Fibroblast of lung (primary cell): ENCODE results near the gene CSNK2A1. TPM values are rescaled to one million over a fixed set of nuclear protein-coding genes. Genes with fewer than 3 reads are reported as not detected.

Experiments
- DNase-seq, 2 donors: peaks; one replicate each; pipeline versions ENCODE4 v3.0.0 to v3.0.0-alpha.2; 2010; ENCODE audit warnings: low read depth in 2 of 2
- H2AFZ ChIP-seq: 2 replicates; pipeline ENCODE4 v1.5.1; 2012; ENCODE audit warnings: low read length, control low read depth, inconsistent platforms
- H3K27ac ChIP-seq: 2 replicates; pipeline ENCODE4 v1.5.1; 2011; ENCODE audit warnings: low read length, control low read depth; ENCODE audit not compliant: insufficient read depth
- H3K27me3 ChIP-seq: 2 replicates; pipeline ENCODE4 v1.5.1; 2011; ENCODE audit warnings: mild to moderate bottlenecking, low read length; ENCODE audit not compliant: control insufficient read depth, insufficient read depth
- H3K36me3 ChIP-seq: 2 replicates; pipeline ENCODE4 v1.5.1; 2011; ENCODE audit warnings: low read length; ENCODE audit not compliant: control insufficient read depth, insufficient read depth
- H3K4me1 ChIP-seq: 2 replicates; pipeline ENCODE4 v1.5.1; 2011; ENCODE audit warnings: low read length; ENCODE audit not compliant: control insufficient read depth, insufficient read depth; ENCODE audit errors: extremely low read depth
- H3K4me2 ChIP-seq: 2 replicates; pipeline ENCODE4 v1.5.1; 2011; ENCODE audit warnings: low read length, control low read depth; ENCODE audit not compliant: insufficient read depth; ENCODE audit errors: extremely low read depth
- H3K4me3 ChIP-seq, 4 experiments: fragments of 200-600 bp in 1 of 4; sonication (generic) in 1 of 4; replicated peaks in 1 of 4; 2 replicates each; pipeline ENCODE4 v1.5.1; 2011 to 2016; ENCODE audit warnings: low read length in 4 of 4, low read depth in 3 of 4, mild to moderate bottlenecking in 3 of 4, control low read depth in 2 of 4, inconsistent platforms in 1 of 4, mixed read lengths in 1 of 4; ENCODE audit not compliant: insufficient read depth in 1 of 4; ENCODE audit errors: control extremely low read depth in 1 of 4
- H3K79me2 ChIP-seq: 2 replicates; pipeline ENCODE4 v1.5.1; 2012; ENCODE audit warnings: mild to moderate bottlenecking, low read length, inconsistent platforms; ENCODE audit not compliant: control insufficient read depth, insufficient read depth
- H3K9ac ChIP-seq: 2 replicates; pipeline ENCODE4 v1.5.1; 2011; ENCODE audit warnings: mild to moderate bottlenecking, low read length, control low read depth; ENCODE audit not compliant: insufficient read depth
- H3K9me3 ChIP-seq: 2 replicates; pipeline ENCODE4 v1.5.1; 2012; ENCODE audit warnings: low read depth, low read length; ENCODE audit not compliant: control insufficient read depth, insufficient read depth
- H4K20me1 ChIP-seq: 2 replicates; pipeline ENCODE4 v1.5.1; 2011; ENCODE audit warnings: low read length; ENCODE audit not compliant: control insufficient read depth, insufficient read depth; ENCODE audit errors: extremely low read depth
- CTCF ChIP-seq, 2 donors: IDR thresholded peaks in 1 of 2; conservative IDR thresholded peaks in 1 of 2; 1 replicate in 1 of 2; 2 replicates in 1 of 2; pipeline ENCODE4 v1.5.1; 2011 to 2012; ENCODE audit warnings: low read length in 2 of 2, control low read depth in 1 of 2, inconsistent platforms in 1 of 2, low read depth in 1 of 2, mild to moderate bottlenecking in 1 of 2
- EZH2 ChIP-seq: IDR thresholded peaks from 2 replicates; pipeline ENCODE4 v1.5.1; 2012; ENCODE audit warnings: low read length, control low read depth, mild to moderate bottlenecking; ENCODE audit errors: missing control alignments
- polyA plus RNA-seq, 2 donors: library from polyadenylated mRNA; depleted of rRNA in 1 of 2; stranded (reverse) in 1 of 2; unstranded in 1 of 2; fragments of >200 nt; gene quantifications; 2 replicates each; pipeline ENCODE4 v1.2.1, GENCODE V29; 2011 to 2012; ENCODE audit warnings: missing spikeins in 1 of 2
- total RNA-seq: library from RNA; depleted of rRNA; stranded (reverse); fragments of >200 nt; gene quantifications from 2 replicates; pipeline ENCODE4 v1.2.1, GENCODE V29; 2014

CSNK2A1 gene
- total and polyA plus RNA-seq, 2 donors (not counting 1 experiment from before 2014, with no cell fraction given), result 120 to 124 TPM

GRCh38 chr20:433300-433975 lies 110.2 kb downstream of the CSNK2A1 start:
- peaks cover 14% of the 10 kb centered on the region for H3K36me3 ChIP-seq
- no peaks in the 10 kb centered on the region for H3K4me1 ChIP-seq
- no peaks in the 10 kb centered on the region for H3K27me3 ChIP-seq
- TF ChIP-seq CTCF (conservative IDR thresholded peaks at IDR 0.05 in 1 of 2, IDR thresholded peaks at IDR 0.05 in 1 of 2; ENCODE audit: low read depth in 1 of 2, low read length in 2 of 2), result no peak
- TF ChIP-seq EZH2, result no peak
- no peaks in the 10 kb centered on the region for H4K20me1 ChIP-seq
- H3K79me2 ChIP-seq, result no peaks in the 10 kb centered on the region
- no peak overlapping the region for H2AFZ ChIP-seq
- no peak overlapping the region for H3K27ac ChIP-seq
- no peaks in the 10 kb centered on the region for H3K9me3 ChIP-seq
- DNase-seq, result no peak
- H3K9ac ChIP-seq, result no peak overlapping the region
- H3K4me3 ChIP-seq, result no peak overlapping the region
- H3K4me2 ChIP-seq, result no peak overlapping the region

GRCh38 chr20:432677-433299 lies 110.8 kb downstream of the CSNK2A1 start:
- no peaks in the 10 kb centered on the region for H3K9me3 ChIP-seq
- H3K4me2 ChIP-seq, result no peak overlapping the region
- TF ChIP-seq CTCF (conservative IDR thresholded peaks at IDR 0.05 in 1 of 2, IDR thresholded peaks at IDR 0.05 in 1 of 2; ENCODE audit: low read depth in 1 of 2, low read length in 2 of 2) (no peak), EZH2 (no peak)
- no peak for DNase-seq
- H3K27me3 ChIP-seq, result no peaks in the 10 kb centered on the region
- H4K20me1 ChIP-seq, result no peaks in the 10 kb centered on the region
- H3K9ac ChIP-seq, result no peak overlapping the region
- no peak overlapping the region for H3K4me3 ChIP-seq
- H3K79me2 ChIP-seq, result no peaks in the 10 kb centered on the region
- no peaks in the 10 kb centered on the region for H3K4me1 ChIP-seq
- H3K36me3 ChIP-seq, result peaks cover 13% of the 10 kb centered on the region
- no peak overlapping the region for H3K27ac ChIP-seq
- H2AFZ ChIP-seq, result no peak overlapping the region

- DNase-seq, result no peak
- no peaks in the 10 kb centered on the region for H3K9me3 ChIP-seq
- no peak overlapping the region for H3K27ac ChIP-seq
- no peaks in the 10 kb centered on the region for H3K27me3 ChIP-seq
- H3K4me2 ChIP-seq, result no peak overlapping the region
- no peak for TF ChIP-seq CTCF (conservative IDR thresholded peaks at IDR 0.05 in 1 of 2, IDR thresholded peaks at IDR 0.05 in 1 of 2; ENCODE audit: low read depth in 1 of 2, low read length in 2 of 2)
- H3K4me3 ChIP-seq, result no peak overlapping the region
- H2AFZ ChIP-seq, result no peak overlapping the region
- H4K20me1 ChIP-seq, result no peaks in the 10 kb centered on the region
- no peaks in the 10 kb centered on the region for H3K79me2 ChIP-seq
- H3K4me1 ChIP-seq, result no peaks in the 10 kb centered on the region
- H3K9ac ChIP-seq, result no peak overlapping the region
- peaks cover 11% of the 10 kb centered on the region for H3K36me3 ChIP-seq
Measured at GRCh38 chr20:432208-432607, 111.4 kb downstream of the CSNK2A1 start.
